NT2/D1 (cell line): ENCODE results near the gene PPOX.

Experiments used
- DNase-seq: peaks from one replicate; pipeline ENCODE4 v3.0.0-alpha.2; 2011; ENCODE audit warnings: low read depth, low spot score
- H3K27me3 ChIP-seq: 2 replicates; pipeline ENCODE4 v1.6.0; 2011; ENCODE audit warnings: mild to moderate bottlenecking; ENCODE audit not compliant: insufficient read length, insufficient read depth
- H3K36me3 ChIP-seq: 2 replicates; pipeline ENCODE4 v1.6.1; 2011; ENCODE audit warnings: mild to moderate bottlenecking, low read length, mixed read lengths; ENCODE audit not compliant: insufficient read depth, insufficient read length
- H3K4me1 ChIP-seq: 2 replicates; pipeline ENCODE4 v1.5.1; 2011; ENCODE audit not compliant: insufficient read depth, insufficient read length
- H3K4me3 ChIP-seq: 2 replicates; pipeline ENCODE4 v1.5.1; 2011; ENCODE audit warnings: low read depth; ENCODE audit not compliant: insufficient read length
- H3K9ac ChIP-seq: 2 replicates; pipeline ENCODE4 v1.6.0; 2011; ENCODE audit warnings: low read depth; ENCODE audit not compliant: insufficient read length
- H3K9me3 ChIP-seq: 2 replicates; pipeline ENCODE4 v1.5.1; 2011; ENCODE audit warnings: mild to moderate bottlenecking, low read length; ENCODE audit not compliant: insufficient read depth
- SUZ12 ChIP-seq: IDR thresholded peaks from 2 replicates; pipeline ENCODE4 v1.6.1; 2011; ENCODE audit not compliant: insufficient read length, insufficient read depth; ENCODE audit errors: extremely low read depth
- YY1 ChIP-seq: IDR thresholded peaks from 2 replicates; pipeline ENCODE4 v1.6.1; 2011; ENCODE audit not compliant: insufficient read length, insufficient read depth
- ZNF274 ChIP-seq: IDR thresholded peaks from 2 replicates; pipeline ENCODE4 v1.6.1; 2011; ENCODE audit warnings: mild to moderate bottlenecking, low read depth, low read length

PPOX gene

GRCh38 chr1:161179698-161180097, 13.5 kb downstream of the PPOX start:
- H3K9me3 ChIP-seq = no peaks in the 10 kb centered on the region
- TF ChIP-seq SUZ12 (no peak), ZNF274 (no peak), YY1 (no peak)
- no peak overlapping the region for H3K9ac ChIP-seq
- H3K4me1 ChIP-seq = peaks cover 8% of the 10 kb centered on the region
- no peaks in the 10 kb centered on the region for H3K27me3 ChIP-seq
- peaks cover 18% of the 10 kb centered on the region for H3K36me3 ChIP-seq
- no peak overlapping the region for H3K4me3 ChIP-seq
- no peak for DNase-seq

GRCh38 chr1:161180639-161181038, 14.4 kb downstream of the PPOX start:
- TF ChIP-seq YY1 = no peak
- no peak for TF ChIP-seq SUZ12
- no peak for TF ChIP-seq ZNF274
- Histone ChIP-seq H3K4me1 (peaks cover 8% of the 10 kb centered on the region), H3K36me3 (peaks cover 9% of the 10 kb centered on the region), H3K4me3 (no peak overlapping the region), H3K9me3 (no peaks in the 10 kb centered on the region), H3K27me3 (no peaks in the 10 kb centered on the region), H3K9ac (no peak overlapping the region)
- DNase-seq = no peak

GRCh38 chr1:161182214-161182613, 16.0 kb downstream of the PPOX start:
- TF ChIP-seq SUZ12 = no peak
- no peak for TF ChIP-seq YY1
- no peak for TF ChIP-seq ZNF274
- H3K36me3 ChIP-seq = no peaks in the 10 kb centered on the region
- H3K4me1 ChIP-seq = no peaks in the 10 kb centered on the region
- H3K9me3 ChIP-seq = no peaks in the 10 kb centered on the region
- DNase-seq = no peak
- H3K4me3 ChIP-seq = no peak overlapping the region
- H3K27me3 ChIP-seq = no peaks in the 10 kb centered on the region
- no peak overlapping the region for H3K9ac ChIP-seq

- Histone ChIP-seq H3K9me3 (no peaks in the 10 kb centered on the region), H3K36me3 (peaks cover 4% of the 10 kb centered on the region), H3K9ac (no peak overlapping the region), H3K4me3 (no peak overlapping the region), H3K4me1 (no peaks in the 10 kb centered on the region), H3K27me3 (no peaks in the 10 kb centered on the region)
- DNase-seq = no peak
- no peak for TF ChIP-seq YY1
- no peak for TF ChIP-seq ZNF274
- TF ChIP-seq SUZ12 = no peak
These were observed 19.1 kb downstream of the PPOX start for GRCh38 chr1:161185282-161185682.

GRCh38 chr1:161185732-161186311, 19.6 kb downstream of the PPOX start:
- Histone ChIP-seq H3K4me3 (no peak overlapping the region), H3K9ac (no peak overlapping the region), H3K27me3 (no peaks in the 10 kb centered on the region), H3K36me3 (peaks cover 8% of the 10 kb centered on the region), H3K4me1 (peaks cover 1% of the 10 kb centered on the region), H3K9me3 (no peaks in the 10 kb centered on the region)
- no peak for DNase-seq
- TF ChIP-seq ZNF274 = no peak
- TF ChIP-seq YY1 = no peak
- no peak for TF ChIP-seq SUZ12

- Histone ChIP-seq H3K9ac (no peak overlapping the region), H3K4me3 (no peak overlapping the region), H3K9me3 (no peaks in the 10 kb centered on the region), H3K27me3 (no peaks in the 10 kb centered on the region), H3K4me1 (peaks cover 8% of the 10 kb centered on the region), H3K36me3 (peaks cover 22% of the 10 kb centered on the region)
- DNase-seq = no peak
- TF ChIP-seq YY1 (no peak), ZNF274 (no peak), SUZ12 (no peak)
These were observed 21.1 kb downstream of the PPOX start for GRCh38 chr1:161187311-161187710.

- H3K4me3 ChIP-seq = no peak overlapping the region
- no peak overlapping the region for H3K9ac ChIP-seq
- no peak for TF ChIP-seq SUZ12
- no peak for TF ChIP-seq ZNF274
- no peak for TF ChIP-seq YY1
- no peaks in the 10 kb centered on the region for H3K9me3 ChIP-seq
- DNase-seq = no peak
- H3K36me3 ChIP-seq = peaks cover 31% of the 10 kb centered on the region
- peaks cover 8% of the 10 kb centered on the region for H3K4me1 ChIP-seq
- H3K27me3 ChIP-seq = no peaks in the 10 kb centered on the region
These were observed 22.2 kb downstream of the PPOX start for GRCh38 chr1:161188381-161188780.
